GM12865 (cell line): ENCODE results near the gene HOMER2.

ENCODE experiments used
- DNase-seq: peaks from one replicate; pipeline ENCODE4 v3.0.0; 2010; ENCODE audit warnings: low read depth
- H3K4me3 ChIP-seq: 2 replicates; pipeline ENCODE4 v1.5.1; 2011; ENCODE audit warnings: mild to moderate bottlenecking, low read depth, low read length, control low read depth
- CTCF ChIP-seq: IDR thresholded peaks from 2 replicates; pipeline ENCODE4 v1.5.1; 2011; ENCODE audit warnings: low read length, control low read depth, low read depth, inconsistent platforms; ENCODE audit not compliant: insufficient read depth; ENCODE audit errors: missing control alignments

The HOMER2 gene

GRCh38 chr15:82951472-82952157, 905 bp downstream of the HOMER2 start:
- no peak for DNase-seq
- TF ChIP-seq CTCF: no peak
- no peak overlapping the region for H3K4me3 ChIP-seq

GRCh38 chr15:82950746-82951370, 1.7 kb downstream of the HOMER2 start:
- TF ChIP-seq CTCF: no peak
- H3K4me3 ChIP-seq: no peak overlapping the region
- DNase-seq: peak; percentile 47

- no peak for DNase-seq
- H3K4me3 ChIP-seq: no peak overlapping the region
- TF ChIP-seq CTCF: no peak
These were observed 2.2 kb downstream of the HOMER2 start for GRCh38 chr15:82950295-82950694.

GRCh38 chr15:82946155-82946701, 6.3 kb downstream of the HOMER2 start:
- no peak for TF ChIP-seq CTCF
- no peak for DNase-seq
- no peak overlapping the region for H3K4me3 ChIP-seq

- DNase-seq: no peak
- TF ChIP-seq CTCF: no peak
- H3K4me3 ChIP-seq: no peak overlapping the region
These were observed 7.2 kb downstream of the HOMER2 start for GRCh38 chr15:82945326-82945725.

GRCh38 chr15:82944821-82945220, 7.7 kb downstream of the HOMER2 start:
- TF ChIP-seq CTCF: no peak
- H3K4me3 ChIP-seq: no peak overlapping the region
- DNase-seq: no peak
